TTC549 (cell line): ENCODE data around the gene RPA1.
"Not testable (repeated sequence)": the region's sequence is repeated elsewhere in the genome, so short reads cannot be mapped to it uniquely, and the experiment has no call there.

Experiments used
- FAIRE-seq: peaks from 2 replicates; lab custom pipeline; 2012; peaks lifted over from hg19 to GRCh38; lab: Jason Lieb, UNC

The RPA1 gene

GRCh38 chr17:1820528-1821252 is 9.1 kb upstream of the RPA1 start:
- FAIRE-seq, result no peak

GRCh38 chr17:1829216-1829591 is 601 bp upstream of the RPA1 start:
- FAIRE-seq, result no peak

GRCh38 chr17:1830288-1830687 is 483 bp downstream of the RPA1 start:
- FAIRE-seq, result no peak

GRCh38 chr17:1834380-1835149 is 4.8 kb downstream of the RPA1 start:
- FAIRE-seq, result no peak

GRCh38 chr17:1839516-1839915 is 9.7 kb downstream of the RPA1 start:
- no peak for FAIRE-seq

- FAIRE-seq, result no peak
These were observed 14.1 kb downstream of the RPA1 start for GRCh38 chr17:1843947-1844346.

GRCh38 chr17:1847191-1847590 is 17.4 kb downstream of the RPA1 start:
- FAIRE-seq, result no peak

DNA sequence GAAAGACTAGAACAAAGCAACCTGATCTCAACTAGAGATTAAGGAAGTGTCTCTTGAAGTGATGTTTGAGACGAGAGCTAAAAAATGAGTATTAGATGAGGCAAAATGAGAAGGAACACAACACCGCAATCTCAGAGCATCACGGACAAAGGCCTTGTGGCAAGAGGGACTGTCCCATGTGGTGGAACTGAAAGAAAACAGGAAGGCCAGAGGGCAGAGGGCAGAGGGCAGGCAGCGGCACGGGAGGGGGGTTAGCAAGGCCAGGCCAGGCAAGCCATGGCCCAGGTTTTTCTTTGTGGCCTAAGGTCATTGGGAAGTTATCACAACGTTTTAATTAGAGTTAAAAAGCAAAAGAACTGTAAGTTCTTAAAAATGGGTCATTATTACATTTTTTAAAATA is 22.5 kb downstream of the RPA1 start:
- FAIRE-seq, result no peak

- no peak for FAIRE-seq
These were observed 23.9 kb downstream of the RPA1 start for GRCh38 chr17:1853698-1854097.

DNA sequence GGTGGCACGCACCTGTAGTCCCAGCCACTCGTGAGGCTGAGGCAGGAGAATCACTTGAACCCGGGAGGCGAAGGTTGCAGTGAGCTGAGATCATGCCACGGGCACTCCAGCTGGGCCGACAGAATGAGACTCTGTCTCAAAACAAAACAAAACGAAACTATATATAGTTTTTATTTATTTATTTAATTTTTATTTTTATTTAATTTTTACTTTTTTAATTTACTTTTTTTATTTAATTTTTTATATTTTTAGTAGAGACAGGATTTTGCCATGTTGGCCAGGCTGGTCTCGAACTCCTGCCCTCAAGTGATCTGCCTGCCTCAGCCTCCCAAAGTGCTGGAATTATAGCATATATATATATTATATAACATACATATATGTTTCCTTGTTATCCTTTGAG is 26.7 kb downstream of the RPA1 start:
- FAIRE-seq, result not testable (repeated sequence)

DNA sequence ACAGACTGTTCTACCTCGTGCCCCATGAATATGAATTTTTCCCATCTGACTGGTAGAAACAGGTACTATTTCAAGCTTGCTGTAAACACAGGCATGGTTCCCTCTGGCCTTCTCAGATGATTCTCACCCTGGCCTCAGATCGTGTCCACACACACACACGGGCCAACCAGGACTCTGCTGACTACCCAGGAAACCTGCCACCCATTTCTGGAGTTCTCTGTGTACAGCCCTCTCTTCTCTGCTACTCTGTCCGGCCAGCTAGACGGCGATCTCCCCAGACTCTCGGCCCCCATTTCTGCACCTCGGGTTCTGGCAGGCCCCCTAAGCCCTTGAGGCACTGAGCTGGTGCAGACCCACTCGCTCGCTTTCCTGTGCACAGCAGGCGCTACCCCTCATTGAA is 31.2 kb downstream of the RPA1 start:
- FAIRE-seq, result no peak

GRCh38 chr17:1861391-1862010 is 31.7 kb downstream of the RPA1 start:
- FAIRE-seq, result no peak

GRCh38 chr17:1865252-1866037 is 35.6 kb downstream of the RPA1 start:
- FAIRE-seq, result peak; percentile 73

GRCh38 chr17:1867307-1867706 is 37.5 kb downstream of the RPA1 start:
- FAIRE-seq, result no peak

DNA sequence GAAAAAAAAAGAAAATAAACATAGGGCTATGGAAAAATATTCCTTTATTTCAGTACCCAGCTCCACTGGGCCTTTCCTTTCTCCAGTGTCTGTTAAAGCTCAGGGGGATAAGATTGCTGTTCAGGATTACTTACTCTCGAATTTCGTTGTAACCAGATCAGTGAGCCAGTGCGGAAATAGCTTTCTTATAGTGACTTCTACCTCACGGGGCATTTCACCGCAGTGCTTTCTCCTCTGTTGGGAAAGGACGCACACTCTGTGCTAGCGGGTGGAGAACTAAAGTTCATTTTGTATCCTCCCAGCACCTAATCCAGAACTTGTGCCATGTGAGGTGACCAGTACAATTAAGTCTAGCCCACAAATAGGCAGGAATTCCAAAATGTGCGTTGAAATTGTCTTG is 38.3 kb downstream of the RPA1 start:
- FAIRE-seq, result no peak

- FAIRE-seq, result no peak
These were observed 40.8 kb downstream of the RPA1 start for GRCh38 chr17:1870592-1870991.

DNA sequence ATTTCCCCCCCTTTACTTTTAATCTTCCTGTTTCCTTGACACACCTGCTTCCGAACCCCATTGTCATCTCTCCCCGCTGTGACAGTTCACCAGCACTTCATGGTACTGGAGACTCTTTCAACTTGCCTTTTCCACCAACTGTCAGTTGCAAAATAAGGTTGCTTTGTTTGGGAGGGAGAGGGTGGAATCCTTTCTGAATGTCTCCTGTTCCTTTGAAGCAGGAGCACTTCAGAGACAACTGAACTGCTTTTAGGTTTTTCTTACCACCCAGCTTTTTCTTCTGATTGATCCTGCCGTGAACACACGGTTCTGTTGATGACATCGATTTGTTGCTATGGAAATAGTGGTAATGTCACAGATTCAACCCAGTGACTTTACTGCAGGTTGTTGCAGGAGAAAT is 42.0 kb downstream of the RPA1 start:
- no peak for FAIRE-seq

DNA sequence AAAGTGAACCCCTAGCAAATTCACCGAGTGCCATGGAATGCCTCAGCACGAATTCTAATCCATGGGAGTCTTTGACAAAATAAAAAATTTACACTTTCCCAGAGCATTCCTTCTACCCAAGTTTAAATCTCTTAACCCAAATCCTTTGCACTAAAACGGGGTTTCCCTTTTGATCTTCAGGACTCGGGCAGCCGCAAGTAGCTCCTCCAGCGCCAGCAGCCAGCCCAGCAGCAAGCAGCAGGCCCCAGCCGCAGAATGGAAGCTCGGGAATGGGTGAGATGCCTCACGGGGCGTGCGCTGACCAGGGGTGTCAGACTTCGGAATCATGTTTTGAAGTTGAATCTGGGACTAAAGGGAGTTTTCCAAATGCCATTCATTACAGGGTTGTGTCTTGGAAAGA is 42.4 kb downstream of the RPA1 start:
- FAIRE-seq, result no peak

- no peak for FAIRE-seq
These were observed 43.2 kb downstream of the RPA1 start for GRCh38 chr17:1872976-1873375.

DNA sequence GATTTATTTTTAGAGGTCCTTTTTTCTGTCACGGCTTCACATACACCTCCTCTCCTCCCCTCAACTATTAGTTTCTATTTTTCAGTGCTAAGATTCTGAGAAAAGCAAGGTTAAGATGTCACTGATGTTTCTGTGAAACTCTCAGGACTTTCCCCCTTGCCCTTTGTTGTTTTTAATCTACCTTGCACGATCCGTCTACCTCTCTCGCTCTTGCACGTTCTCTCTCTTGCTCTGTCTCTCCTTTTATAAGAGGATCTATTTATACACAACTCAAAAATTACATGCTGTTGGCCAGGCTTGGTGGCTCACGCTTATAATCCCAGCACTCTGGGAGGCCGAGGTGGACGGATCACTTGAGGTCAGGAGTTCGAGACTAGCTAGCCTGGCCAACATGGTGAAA is 43.6 kb downstream of the RPA1 start:
- FAIRE-seq, result no peak

GRCh38 chr17:1875597-1875996 is 45.8 kb downstream of the RPA1 start:
- no peak for FAIRE-seq

- FAIRE-seq, result no peak
These were observed 48.8 kb downstream of the RPA1 start for GRCh38 chr17:1878419-1879121.
